GM12872 (cell line): ENCODE measurements around the gene OR2M2.

Experiments used
- CTCF ChIP-seq: IDR thresholded peaks from 3 replicates; pipeline ENCODE4 v1.5.1; 2011; ENCODE audit warnings: low read depth, mild to moderate bottlenecking, low read length, moderate library complexity; ENCODE audit not compliant: insufficient read depth

OR2M2 gene

GRCh38 chr1:248196965-248197364 is 22.3 kb downstream of the OR2M2 start, which contains the start of gene OR2M3:
Gene OR2M3 (plus strand): TSS chr1:248197265. CDS start chr1:248203068, 5,803 bp downstream.
- TF ChIP-seq CTCF: no peak

- TF ChIP-seq CTCF: no peak
Observed at GRCh38 chr1:248215880-248216279, 41.3 kb downstream of the OR2M2 start.

- no peak for TF ChIP-seq CTCF
Observed at GRCh38 chr1:248225537-248225936, 50.9 kb downstream of the OR2M2 start.

- no peak for TF ChIP-seq CTCF
Observed at GRCh38 chr1:248229360-248229908, 54.8 kb downstream of the OR2M2 start.
